SKM-1 treated with dmso at 0.1 percent for 144 hours (cell line): ENCODE data around the gene ARL16.

ENCODE experiments used
- DNase-seq: peaks from one replicate; lab custom pipeline; 2025; ENCODE audit not compliant: unreplicated experiment; lab: John Stamatoyannopoulos, UW

The ARL16 gene

DNA sequence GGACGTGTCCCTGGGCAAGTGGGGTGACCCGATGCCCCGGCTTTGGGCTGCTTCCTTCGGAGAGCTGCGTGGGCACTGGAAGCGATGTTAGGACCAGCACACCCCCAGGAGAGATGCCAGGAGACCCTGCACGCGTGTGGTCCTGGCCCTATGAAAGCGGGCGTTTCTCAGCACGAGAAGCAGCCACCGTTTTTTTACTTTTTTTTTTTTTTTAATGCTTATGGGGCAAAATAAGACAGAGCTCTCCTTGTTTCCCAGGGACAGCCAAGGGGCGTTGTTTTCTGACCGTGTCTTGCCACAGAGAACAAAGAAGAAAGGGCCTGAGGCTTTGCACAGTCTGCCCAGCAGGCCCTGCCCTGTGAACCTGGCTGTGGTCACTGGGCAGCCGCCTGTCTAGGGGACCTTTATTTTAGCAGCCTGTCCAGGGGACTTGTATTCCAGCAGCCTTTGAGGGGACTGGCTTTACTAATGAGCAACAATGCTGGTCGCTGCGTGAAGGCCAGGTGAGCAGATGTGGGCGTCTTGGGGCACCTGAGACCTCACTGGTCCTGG lies 29.5 kb upstream of the ARL16 start:
- DNase-seq: no peak

DNA sequence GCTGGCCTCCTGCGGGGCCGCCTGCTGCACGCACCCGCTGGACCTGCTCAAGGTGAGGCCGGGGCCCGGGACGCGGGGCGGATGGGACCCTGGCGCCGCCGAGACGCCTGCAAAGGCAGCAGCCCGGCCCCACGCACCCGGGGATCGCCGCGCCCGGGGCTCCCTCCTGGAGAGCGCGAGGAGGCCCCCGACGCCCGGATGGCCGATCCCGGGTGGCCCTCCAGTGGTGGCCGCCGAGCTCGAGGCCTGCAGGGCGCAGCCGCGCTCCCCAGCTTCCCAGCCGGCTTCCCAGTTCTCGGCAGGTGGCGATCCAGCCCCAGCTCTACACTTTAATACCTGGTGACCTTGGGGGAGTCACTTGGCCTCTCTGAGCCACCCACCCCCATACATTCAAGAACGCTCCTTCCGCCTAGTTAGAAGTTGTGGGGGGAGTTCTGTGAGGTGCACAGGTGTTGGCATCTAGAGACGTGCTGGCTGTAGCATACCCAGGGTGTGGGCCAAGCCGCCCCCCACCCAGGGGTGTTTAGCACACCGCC lies 28.9 kb upstream of the ARL16 start:
- no peak for DNase-seq

DNA sequence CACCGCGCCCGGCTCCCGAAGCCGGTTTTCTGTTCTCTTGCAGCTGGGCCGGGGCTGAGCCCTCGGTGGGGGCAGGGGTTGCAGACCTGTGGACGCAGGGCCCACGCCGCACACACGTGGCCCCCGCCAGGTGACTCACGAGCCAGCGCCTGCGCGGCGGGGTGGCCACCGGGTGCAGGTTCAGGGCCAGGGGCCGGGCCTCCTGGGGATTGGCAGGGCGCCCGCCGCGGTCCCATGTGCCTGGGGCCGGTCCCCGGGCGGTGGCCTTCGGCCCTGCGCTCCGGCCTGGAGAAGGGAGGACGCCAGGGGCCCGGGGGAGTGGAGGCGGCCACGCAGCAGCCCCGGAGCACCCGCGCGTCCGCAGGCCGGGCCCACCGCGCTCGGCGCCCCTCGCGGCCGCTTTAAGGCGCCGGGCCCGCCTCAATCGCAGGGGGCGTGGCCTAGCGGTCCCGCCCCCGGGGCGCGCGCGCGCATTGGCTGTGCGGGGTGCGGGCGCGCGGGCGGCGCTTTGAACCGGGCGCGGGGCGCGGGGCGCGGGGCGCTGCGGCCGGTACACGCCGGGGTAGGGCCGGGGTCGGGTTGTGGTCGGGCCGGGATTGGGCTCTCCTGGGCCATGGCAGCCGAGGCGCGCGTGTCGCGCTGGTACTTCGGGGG lies 28.3 kb upstream of the ARL16 start, which contains the start of gene SLC25A10:
SLC25A10 (plus strand) TSS at position 471 of the 654 bp plus-strand sequence; CDS start at position 614, 143 bp downstream.
- peak; percentile 76 for DNase-seq

DNA sequence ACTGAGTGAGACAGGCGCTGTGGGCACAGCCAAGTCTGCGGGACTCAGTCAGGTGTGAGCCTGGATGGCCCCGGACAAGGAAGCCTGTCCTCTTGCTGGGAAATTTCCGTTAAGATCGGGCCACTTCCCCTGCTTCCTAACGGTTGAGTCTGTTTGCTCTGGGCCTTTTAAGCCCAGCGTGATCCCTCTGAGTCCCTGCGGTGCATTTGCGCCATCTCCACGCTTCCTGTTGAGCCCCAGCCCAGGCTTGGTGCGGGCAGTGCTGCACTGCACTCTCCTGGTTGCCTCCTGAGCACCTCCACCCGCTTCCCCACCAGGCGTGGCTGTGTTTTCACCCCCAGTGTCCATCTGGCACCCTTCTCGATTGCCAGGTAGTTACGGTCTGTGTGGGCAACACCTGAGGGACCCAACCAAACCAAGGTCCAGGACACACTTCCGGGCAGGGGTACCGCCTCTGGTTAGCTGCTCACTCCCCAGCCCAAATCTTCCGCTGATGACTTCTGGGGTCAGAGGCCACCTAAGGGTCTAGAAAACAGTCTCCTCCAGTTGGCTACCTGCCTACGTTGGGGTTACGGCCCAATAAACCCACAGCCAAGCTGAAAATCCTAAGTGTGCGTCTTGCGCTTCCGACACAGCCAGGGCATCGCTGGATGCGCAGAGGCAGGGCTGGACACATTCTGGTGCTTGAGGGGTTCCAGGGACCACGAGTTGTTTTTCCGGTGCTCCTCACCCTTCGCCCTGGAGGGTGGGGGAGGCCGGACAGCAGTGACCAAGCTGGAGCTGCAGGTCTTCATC lies 27.1 kb upstream of the ARL16 start:
- DNase-seq: peak; percentile 86

DNA sequence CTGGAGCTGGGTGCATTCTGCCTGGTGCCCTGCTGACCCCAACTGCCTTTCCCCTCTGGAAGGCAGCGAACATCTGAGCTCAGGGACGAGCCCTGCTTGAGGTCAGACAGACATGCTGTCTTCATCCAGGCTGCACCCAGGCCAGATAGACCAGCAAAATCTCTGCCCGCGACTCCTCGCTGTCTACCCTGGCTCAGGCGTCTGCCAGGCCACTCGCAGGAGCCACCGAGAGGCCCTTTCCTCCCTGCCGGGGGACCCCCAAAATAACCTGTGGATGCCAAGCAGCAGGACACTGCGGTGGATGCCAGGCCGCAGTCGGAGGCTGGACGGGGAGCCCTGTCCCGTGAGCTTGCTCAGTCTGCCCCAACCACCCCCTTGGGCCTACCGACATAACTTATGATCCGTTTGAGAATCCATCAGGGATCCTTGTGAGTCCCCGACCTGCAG lies 25.2 kb upstream of the ARL16 start:
- DNase-seq: no peak

DNA sequence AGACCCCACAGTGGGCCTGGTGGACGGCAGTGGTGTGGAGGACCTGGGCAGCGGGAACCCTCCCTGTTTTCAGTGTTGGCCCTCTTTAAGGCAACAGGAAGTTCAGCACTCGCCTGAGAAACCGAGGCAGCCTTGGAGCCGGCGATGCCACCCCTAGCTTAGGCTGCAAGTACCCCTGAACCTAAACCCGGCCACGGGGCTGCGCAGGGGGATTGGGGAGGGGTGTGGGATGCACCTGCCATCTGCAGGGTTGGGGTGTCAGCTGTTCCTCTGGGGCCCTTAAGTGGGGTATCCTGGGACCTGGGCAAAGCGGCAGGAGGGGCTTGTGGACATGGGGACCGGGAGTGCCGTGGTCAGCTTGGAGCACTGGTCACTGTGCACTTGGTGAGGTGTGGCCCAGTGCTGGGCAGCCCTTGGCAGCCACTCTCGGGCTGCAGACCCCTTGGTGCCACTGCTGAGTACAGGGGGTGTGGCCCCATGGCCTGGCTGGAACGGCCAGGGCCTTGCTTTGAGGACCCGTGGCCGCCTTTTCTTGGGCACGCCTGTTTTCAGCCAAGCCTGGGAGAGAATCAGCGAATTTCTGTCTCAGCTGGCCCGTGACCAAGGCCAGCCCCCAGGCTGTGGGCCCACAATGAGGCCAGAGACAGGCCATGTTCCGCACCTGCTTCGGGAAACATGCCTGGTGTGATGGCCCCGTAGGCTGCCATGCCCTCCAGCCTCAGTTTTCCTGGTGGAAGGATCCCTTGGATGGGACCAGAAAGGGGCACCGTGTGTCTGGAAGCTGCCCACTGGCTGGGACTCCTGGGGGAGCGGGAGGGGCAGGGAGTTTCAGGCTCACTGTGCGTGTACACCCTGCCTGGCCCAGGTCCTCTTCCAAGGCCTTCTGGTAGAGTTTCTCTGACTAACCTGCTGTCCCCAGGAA lies 24.4 kb upstream of the ARL16 start:
- no peak for DNase-seq

DNA sequence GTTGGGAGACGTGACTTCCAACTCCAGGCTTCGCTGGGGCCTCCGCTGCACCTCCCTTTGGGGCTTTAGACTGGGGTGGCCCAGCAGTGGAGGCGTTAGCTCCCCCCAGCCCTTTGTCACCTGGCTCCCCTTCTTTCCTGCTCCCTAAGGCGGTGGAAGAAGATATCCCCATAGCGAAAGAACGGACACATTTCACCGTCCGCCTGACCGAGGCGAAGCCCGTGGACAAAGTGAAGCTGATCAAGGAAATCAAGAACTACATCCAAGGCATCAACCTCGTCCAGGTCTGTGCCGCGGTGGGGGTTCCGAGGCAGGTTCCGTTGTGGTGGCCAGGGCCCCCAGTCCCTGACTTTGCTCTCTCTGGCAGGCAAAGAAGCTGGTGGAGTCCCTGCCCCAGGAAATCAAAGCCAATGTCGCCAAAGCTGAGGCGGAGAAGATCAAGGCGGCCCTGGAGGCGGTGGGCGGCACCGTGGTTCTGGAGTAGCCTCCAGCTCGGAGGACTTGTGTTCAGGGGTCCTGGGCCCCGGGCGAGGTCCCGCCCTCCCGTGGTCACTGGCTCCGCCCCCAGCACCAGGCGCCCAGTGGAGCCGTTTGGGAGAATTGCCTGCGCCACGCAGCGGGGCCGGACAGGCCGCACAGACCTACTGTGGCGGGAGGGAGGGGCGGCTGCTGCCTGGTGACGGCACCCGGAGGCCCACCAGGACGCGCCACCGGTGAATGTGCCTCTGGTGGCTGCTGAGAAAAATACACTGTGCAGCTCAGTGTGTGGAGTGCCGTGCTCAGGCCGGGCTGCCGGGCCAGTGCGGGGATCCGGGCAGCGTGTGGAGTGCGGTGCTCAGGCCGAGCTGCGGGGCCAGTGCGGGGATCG lies 23.4 kb upstream of the ARL16 start:
- DNase-seq: no peak

DNA sequence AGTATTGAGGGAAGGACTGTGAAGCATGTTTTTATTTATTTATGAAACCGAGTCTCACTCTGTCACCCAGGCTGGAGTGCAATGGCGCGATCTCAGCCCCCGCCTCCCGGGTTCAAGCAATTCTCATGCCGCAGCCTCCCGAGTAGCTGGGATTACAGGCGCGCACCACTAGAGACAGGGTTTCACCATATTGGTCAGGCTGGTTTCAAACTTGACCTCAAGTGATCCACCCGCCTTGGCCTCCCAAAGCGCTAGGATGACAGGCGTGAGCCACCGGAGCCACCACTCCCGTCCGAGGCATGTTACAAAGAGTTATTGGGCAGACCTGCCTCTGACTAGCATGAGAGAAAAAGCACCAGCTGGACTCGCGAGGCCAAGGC lies 22.6 kb upstream of the ARL16 start:
- DNase-seq: no peak

DNA sequence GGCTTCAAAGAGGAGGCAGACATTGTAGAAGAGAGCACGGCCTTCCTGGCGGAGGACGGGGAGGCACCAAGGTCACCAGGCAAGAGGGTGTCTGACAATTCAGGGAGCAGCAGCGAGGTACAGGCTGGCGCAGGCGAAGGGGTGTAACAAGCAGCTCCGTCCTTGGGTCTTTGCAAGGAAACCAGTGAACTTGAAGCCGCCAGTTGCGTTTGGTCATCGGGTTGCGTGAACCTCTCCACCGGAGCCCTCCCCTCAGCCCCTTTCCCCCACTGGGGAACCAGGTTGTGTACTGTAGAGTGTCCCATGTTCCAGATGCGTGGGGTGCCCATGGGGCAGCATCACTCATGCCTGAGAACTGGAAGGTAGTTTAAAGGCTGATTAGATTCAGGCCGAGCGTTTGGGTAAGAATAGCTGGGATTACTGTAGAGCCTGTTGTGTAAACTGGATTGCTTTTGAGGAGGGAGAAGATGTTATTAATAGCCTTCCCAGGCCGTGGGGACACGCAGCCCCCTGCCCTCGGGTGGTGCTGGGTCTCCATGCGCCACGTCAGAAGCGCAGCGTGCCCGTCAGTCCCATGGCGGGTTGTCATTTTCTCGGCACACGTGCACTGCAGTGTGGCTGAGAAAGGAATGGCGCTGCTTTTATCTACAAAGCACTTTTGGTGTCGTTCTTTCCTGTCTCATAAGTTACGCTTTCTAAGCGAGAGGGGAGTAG lies 22.1 kb upstream of the ARL16 start:
- no peak for DNase-seq

DNA sequence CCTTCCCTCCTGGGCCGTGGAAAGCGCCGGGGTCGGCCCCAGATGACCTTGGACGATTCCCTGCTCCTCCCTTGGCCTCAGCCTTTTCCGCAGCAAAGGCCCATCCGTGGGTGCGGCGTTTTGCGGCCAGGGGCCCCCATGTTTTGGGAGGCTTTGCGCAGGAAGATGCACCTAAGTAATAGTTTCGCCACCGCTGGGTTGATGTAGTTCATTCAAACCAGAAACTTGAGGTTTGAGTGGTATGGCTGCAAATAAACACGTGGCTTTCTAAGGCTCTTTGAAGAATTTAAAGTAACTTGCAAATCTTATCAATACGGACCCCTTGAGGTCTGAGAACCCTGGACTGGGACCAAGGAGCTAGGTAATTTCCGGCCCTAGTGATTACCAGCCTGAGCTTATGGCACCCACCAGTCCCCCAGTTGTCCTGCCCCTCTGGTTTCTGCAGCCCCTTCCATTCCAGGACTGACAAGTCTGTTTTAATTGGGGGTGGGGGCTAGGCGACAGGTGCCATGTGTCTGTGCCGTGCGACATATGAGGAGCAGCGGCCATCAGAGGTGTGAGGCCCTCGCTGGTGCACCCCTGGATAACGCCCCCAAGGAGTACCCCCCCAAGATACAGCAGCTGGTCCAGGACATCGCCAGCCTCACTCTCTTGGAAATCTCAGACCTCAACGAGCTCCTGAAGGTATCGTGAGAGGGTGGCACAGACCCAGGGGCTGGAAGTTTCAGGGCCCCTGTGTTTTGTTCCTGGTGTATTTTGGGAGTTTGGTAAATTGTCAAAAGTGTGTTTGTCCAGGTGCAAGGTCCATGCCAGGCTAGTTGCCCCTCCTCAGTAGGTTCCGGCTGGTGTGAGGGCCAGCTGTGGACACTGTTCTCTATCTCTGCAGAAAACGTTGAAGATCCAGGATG lies 20.4 kb upstream of the ARL16 start:
- DNase-seq: no peak

DNA sequence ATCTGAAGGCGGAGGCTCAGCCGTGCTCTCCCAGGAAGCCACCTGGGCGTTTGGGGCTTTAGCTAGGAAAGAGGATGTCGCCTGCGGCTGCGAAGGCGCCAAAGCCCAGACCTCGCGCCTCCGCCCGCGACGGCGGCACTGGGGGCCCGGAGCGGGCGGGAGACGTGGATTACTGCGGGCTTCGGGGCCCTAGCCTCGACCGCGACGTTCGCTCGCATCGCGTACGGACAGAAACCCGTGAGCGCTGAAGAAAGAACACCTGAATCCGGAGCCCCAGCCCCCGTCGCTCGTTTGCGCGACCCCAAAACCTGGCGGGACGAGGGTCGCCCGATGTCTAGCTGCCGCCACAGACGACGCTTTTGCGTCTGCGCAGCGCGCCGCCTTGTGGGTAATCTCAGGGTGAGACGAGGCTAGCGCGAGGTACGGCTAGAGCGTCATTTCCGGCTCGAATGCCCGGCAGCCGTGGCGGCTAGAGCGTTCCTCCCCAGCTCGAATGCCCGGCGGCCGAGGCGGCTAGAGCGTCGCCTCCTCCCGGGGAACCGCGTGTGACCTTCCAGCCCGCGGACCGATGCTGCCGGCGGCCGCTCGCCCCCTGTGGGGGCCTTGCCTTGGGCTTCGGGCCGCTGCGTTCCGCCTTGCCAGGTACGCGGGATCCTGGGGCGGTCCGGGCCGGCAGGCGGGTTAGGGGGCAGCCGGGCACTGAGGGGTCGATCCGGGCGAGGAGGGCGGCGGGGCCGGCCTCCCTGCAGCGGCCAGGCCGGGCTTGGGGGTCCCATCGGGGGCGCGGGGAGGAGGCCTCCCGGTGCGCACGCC lies 19.5 kb upstream of the ARL16 start, which contains the start of gene MRPL12:
MRPL12 (plus strand) TSS at position 434 of the 813 bp plus-strand sequence; CDS start at position 569, 135 bp downstream.
- peak; percentile 84 for DNase-seq

DNA sequence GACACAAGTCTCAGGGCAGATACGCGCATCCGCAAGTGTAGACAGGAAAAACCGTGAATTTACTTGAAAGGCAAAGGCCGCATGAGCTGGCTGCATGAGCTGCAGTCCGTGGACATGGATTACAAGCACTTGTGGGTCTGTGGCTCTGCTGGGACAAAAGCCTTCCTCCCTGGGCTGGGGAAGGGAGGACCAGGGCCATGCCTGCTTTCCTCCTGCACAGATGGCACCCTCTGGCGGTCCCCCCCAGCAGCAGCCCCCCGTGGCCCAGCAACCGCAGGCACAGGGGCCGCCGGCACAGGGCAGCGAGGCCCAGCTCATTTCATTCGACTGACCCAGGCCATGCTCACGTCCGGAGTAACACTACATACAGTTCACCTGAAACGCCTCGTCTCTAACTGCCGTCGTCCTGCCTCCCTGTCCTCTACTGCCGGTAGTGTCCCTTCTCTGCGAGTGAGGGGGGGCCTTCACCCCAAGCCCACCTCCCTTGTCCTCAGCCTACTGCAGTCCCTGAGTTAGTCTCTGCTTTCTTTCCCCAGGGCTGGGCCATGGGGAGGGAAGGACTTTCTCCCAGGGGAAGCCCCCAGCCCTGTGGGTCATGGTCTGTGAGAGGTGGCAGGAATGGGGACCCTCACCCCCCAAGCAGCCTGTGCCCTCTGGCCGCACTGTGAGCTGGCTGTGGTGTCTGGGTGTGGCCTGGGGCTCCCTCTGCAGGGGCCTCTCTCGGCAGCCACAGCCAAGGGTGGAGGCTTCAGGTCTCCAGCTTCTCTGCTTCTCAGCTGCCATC lies 17.9 kb upstream of the ARL16 start:
- DNase-seq: no peak

DNA sequence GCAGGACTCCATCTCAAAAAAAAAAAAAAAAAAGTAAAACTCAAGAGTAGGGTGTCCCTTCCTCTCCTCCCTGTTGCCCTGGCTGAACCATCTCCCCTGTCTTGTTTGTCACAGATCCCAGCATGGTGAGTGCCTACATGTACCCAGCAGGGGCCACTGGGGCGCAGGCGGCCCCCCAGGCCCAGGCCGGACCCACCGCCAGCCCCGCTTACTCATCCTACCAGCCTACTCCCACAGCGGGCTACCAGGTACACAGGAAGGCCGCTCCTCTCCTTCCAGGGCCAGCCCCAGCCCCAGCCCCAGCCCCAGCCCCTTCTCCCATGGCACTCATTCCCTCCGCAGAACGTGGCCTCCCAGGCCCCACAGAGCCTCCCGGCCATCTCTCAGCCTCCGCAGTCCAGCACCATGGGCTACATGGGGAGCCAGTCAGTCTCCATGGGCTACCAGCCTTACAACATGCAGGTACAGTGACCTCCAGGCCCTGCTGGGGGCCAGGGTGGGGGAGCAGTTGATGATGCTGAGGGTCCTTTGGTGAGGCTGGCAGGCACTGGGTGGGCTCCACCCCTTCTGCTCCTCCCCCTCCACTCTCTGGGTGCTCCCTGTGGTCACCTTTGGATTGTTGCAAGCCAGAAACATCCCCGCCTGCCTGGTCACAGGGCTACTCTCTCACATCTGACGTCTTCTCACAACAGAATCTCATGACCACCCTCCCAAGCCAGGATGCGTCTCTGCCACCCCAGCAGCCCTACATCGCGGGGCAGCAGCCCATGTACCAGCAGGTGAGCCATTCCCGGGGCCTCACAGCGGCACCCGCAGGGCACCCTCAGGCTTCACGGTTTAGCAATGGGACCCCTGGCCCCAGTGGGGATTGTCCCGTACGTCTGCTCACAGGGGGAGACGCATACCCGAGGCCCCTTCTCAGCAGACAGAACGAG lies 17.0 kb upstream of the ARL16 start:
- no peak for DNase-seq

DNA sequence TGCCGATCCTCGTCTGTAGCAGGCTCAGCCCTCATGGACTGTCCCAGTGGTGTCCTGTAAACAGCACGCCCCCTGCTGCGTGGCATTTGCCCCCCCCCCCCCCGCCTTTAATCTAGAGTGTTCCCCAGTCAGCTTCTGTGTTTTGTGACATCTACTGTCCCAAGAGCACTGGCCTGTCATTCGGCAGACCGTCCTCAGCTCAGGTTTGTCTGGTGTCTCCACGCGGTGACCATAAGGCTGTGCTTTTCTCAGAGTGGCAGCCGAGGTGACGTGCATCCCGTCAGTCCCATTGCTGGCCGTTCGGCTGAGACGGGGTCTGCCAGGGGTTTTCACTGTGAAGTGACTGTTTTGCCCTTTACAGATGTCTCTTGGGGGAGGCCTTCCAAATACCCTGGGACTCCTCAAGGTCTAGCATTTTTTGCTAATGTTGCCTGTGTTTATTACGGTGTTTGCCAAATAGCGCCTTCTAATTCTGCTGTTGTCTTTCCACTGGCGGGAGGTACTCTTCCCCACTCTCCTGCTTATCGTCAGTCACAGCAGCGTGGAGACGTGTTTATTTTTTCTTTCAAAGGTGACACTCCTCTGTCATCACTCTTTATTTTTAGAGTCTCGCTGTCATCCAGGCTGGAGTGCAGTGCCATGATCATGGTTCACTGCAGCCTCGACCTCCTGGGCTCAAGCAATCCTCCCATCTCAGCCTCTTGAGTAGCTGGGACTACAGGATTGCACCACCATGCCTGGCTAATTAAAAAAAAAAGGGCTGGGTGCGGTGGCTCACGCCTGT lies 13.9 kb upstream of the ARL16 start:
- DNase-seq: no peak
